Endothelial cell of umbilical vein (primary cell): ENCODE results near the gene LAMA4. TPM values are rescaled to one million over a fixed set of nuclear protein-coding genes. Genes with fewer than 3 reads are reported as not detected.

Experiments
- BruUV-seq: library from RNA; stranded (reverse); fragments of 400-500 nt; replicated peaks from 2 replicates; lab custom pipeline; 2021; lab: Mats Ljungman, UMichigan
- CTCF ChIA-PET: fragments of 300-600, 350-600 bp; sonication (Branson Sonifier 250); formaldehyde crosslinking; loops from one replicate; lab custom pipeline; 2021; ENCODE audit warnings: antibody characterized with exemption, inconsistent platforms; lab: Charles Lee
- POLR2A ChIA-PET: fragments of 300-600, 350-600 bp; sonication (Branson Sonifier 250); formaldehyde crosslinking; loops from one replicate; lab custom pipeline; 2021; ENCODE audit warnings: antibody characterized with exemption, inconsistent platforms; lab: Charles Lee
- DNase-seq: peaks from one replicate; pipeline ENCODE4 v3.0.0-alpha.2; 2011; ENCODE audit warnings: low read depth, low spot score
- FAIRE-seq: peaks from 2 replicates; lab custom pipeline; 2011; peaks lifted over from hg19 to GRCh38; lab: Jason Lieb, UNC
- H2AFZ ChIP-seq: 2 replicates; pipeline ENCODE4 v1.6.0; 2012; ENCODE audit warnings: low read depth, low read length, control low read depth, inconsistent platforms
- H3K27ac ChIP-seq: 2 replicates; pipeline ENCODE4 v1.5.1; 2011; ENCODE audit warnings: low read depth, mild to moderate bottlenecking, control low read depth, low read length, moderate library complexity; ENCODE audit not compliant: insufficient read depth
- H3K27me3 ChIP-seq, 2 experiments: 2 replicates each; pipeline versions ENCODE4 v1.6.0 to v1.6.1; 2011; ENCODE audit warnings: low read length in 2 of 2, mixed read lengths in 1 of 2; ENCODE audit not compliant: control insufficient read depth in 2 of 2, insufficient read depth in 2 of 2
- H3K36me3 ChIP-seq, 2 experiments: 2 replicates in 1 of 2; 3 replicates in 1 of 2; pipeline ENCODE4 v1.5.1; 2011; ENCODE audit warnings: low read length in 2 of 2, mild to moderate bottlenecking in 1 of 2, moderate library complexity in 1 of 2; ENCODE audit not compliant: control insufficient read depth in 2 of 2, insufficient read depth in 2 of 2; ENCODE audit errors: extremely low read depth in 1 of 2
- H3K4me1 ChIP-seq: 3 replicates; pipeline ENCODE4 v1.5.1; 2011; ENCODE audit warnings: mild to moderate bottlenecking, low read length; ENCODE audit not compliant: control insufficient read depth, insufficient read depth; ENCODE audit errors: extremely low read depth
- H3K4me2 ChIP-seq: 2 replicates; pipeline ENCODE4 v1.6.1; 2011; ENCODE audit warnings: low read length, control low read depth, mixed read lengths; ENCODE audit not compliant: insufficient read depth
- H3K4me3 ChIP-seq, 3 experiments: fragments of 200-600 bp in 1 of 3; sonication (generic), shearing (Covaris generic) in 1 of 3; replicated peaks in 1 of 3; 2 replicates each; pipeline ENCODE4 v1.5.1; 2011 to 2016; ENCODE audit warnings: control low read depth in 3 of 3, low read length in 3 of 3, mild to moderate bottlenecking in 2 of 3, inconsistent platforms in 1 of 3, low read depth in 1 of 3, moderate library complexity in 1 of 3; ENCODE audit not compliant: insufficient read depth in 1 of 3
- H3K79me2 ChIP-seq: 2 replicates; pipeline ENCODE4 v1.6.0; 2012; ENCODE audit warnings: low read length, inconsistent platforms; ENCODE audit not compliant: control insufficient read depth, insufficient read depth
- H3K9ac ChIP-seq: replicated peaks from 2 replicates; pipeline ENCODE3; 2011; ENCODE audit warnings: low read length, control low read depth; ENCODE audit not compliant: insufficient read depth; ENCODE audit errors: extremely low read depth
- H3K9me1 ChIP-seq: replicated peaks from 3 replicates; pipeline ENCODE4 v1.6.0; 2011; ENCODE audit warnings: mild to moderate bottlenecking, low read length; ENCODE audit not compliant: control insufficient read depth, insufficient read depth; ENCODE audit errors: extremely low read depth
- H3K9me3 ChIP-seq: replicated peaks from 2 replicates; pipeline ENCODE4 v1.5.1; 2012; ENCODE audit warnings: low read length, inconsistent platforms; ENCODE audit not compliant: control insufficient read depth, insufficient read depth
- H4K20me1 ChIP-seq: replicated peaks from 2 replicates; pipeline ENCODE3; 2011; ENCODE audit warnings: mild to moderate bottlenecking, low read length; ENCODE audit not compliant: control insufficient read depth, insufficient read depth; ENCODE audit errors: extremely low read depth
- CTCF ChIP-seq, 2 donors: IDR thresholded peaks; 1 replicate in 1 of 2; 2 replicates in 1 of 2; pipeline ENCODE4 v1.5.1; 2011; ENCODE audit warnings: low read length in 2 of 2, mild to moderate bottlenecking in 2 of 2, moderate library complexity in 2 of 2, control low read depth in 1 of 2, inconsistent platforms in 1 of 2, low read depth in 1 of 2; ENCODE audit not compliant: insufficient read depth in 1 of 2; ENCODE audit errors: extremely low read depth in 1 of 2
- EZH2 ChIP-seq: IDR thresholded peaks from 2 replicates; pipeline ENCODE4 v1.6.1; 2012; ENCODE audit warnings: borderline replicate concordance, low read depth, mild to moderate bottlenecking, moderate library complexity, low read length, inconsistent platforms; ENCODE audit not compliant: severe bottlenecking
- FOS ChIP-seq: IDR thresholded peaks from 2 replicates; pipeline ENCODE4 v1.6.1; 2011; ENCODE audit warnings: mild to moderate bottlenecking, low read length, moderate library complexity, borderline replicate concordance; ENCODE audit not compliant: insufficient read depth
- GATA2 ChIP-seq: IDR thresholded peaks from 2 replicates; pipeline ENCODE4 v1.7.0; 2011; ENCODE audit warnings: low read depth, mild to moderate bottlenecking, moderate library complexity, mixed read lengths, low read length; ENCODE audit not compliant: insufficient read length, insufficient read depth
- JUN ChIP-seq: IDR thresholded peaks from 2 replicates; pipeline ENCODE4 v1.6.1; 2011; ENCODE audit warnings: borderline replicate concordance, low read depth; ENCODE audit not compliant: insufficient read length, insufficient read depth
- MAX ChIP-seq: IDR thresholded peaks from 2 replicates; pipeline ENCODE4 v1.6.1; 2011; ENCODE audit not compliant: insufficient read depth, insufficient read length
- MYC ChIP-seq: IDR thresholded peaks from one replicate; pipeline ENCODE4 v1.6.1; 2011; ENCODE audit warnings: mild to moderate bottlenecking, low read depth, low read length
- POLR2A ChIP-seq: IDR thresholded peaks from 2 replicates; pipeline ENCODE4 v1.6.1; 2012; ENCODE audit warnings: low read depth, mild to moderate bottlenecking, control low read depth, low read length
- POLR2AphosphoS5 ChIP-seq: IDR thresholded peaks from 2 replicates; pipeline ENCODE4 v1.6.1; 2012; ENCODE audit warnings: low read depth, mild to moderate bottlenecking, control low read depth, low read length, moderate library complexity; ENCODE audit not compliant: insufficient read depth
- dilution Hi-C: fragments of 300-500 bp; cut with MboI; formaldehyde crosslinking; loops from one replicate; pipeline ENCODE4 v1.15.0; 2019; ENCODE audit warnings: low sequenced_read_pairs; ENCODE audit not compliant: extremely low pct_ligation_motif_present
- intact Hi-C: fragments of 100-400 bp; cut with micrococcal nuclease; formaldehyde crosslinking; loops from one replicate; pipeline ENCODE4 v1.10.0; 2022
- polyA plus RNA-seq, 4 experiments: library from polyadenylated mRNA; depleted of rRNA in 3 of 4; stranded (reverse) in 3 of 4; unstranded in 1 of 4; fragments of >200 nt; gene quantifications; 2 replicates each; pipeline versions ENCODE4 v1.2.1 to v1.2.3, GENCODE V29; 2011 to 2012; ENCODE audit warnings: missing spikeins in 1 of 4
- total RNA-seq: library from RNA; stranded (reverse); gene quantifications from 2 replicates; pipeline ENCODE4 v1.2.3, GENCODE V29; 2021

Gene LAMA4
- total and polyA plus RNA-seq, 2 donors (not counting 3 experiments of a cell fraction or from before 2014, with no cell fraction given) = 384 to 629 TPM

- TF ChIP-seq GATA2 (no peak), CTCF (IDR thresholded peaks at IDR 0.05; ENCODE audit: extremely low read depth in 1 of 2, insufficient read depth in 1 of 2, low read depth in 1 of 2, low read length in 2 of 2) (no peak), POLR2A (no peak), MYC (no peak), EZH2 (no peak), FOS (no peak), MAX (no peak), JUN (no peak), POLR2AphosphoS5 (no peak)
- Histone ChIP-seq H3K4me3 (no peak overlapping the region), H4K20me1 (no peaks in the 10 kb centered on the region), H3K36me3 (peaks cover 26 to 35% of the 10 kb centered on the region in 2 experiments), H3K27ac (no peak overlapping the region), H3K9me3 (no peaks in the 10 kb centered on the region), H3K4me1 (peaks cover 6% of the 10 kb centered on the region), H3K9ac (no peak overlapping the region), H3K9me1 (no peaks in the 10 kb centered on the region), H3K4me2 (no peak overlapping the region), H2AFZ (no peak overlapping the region), H3K27me3 (no peaks in the 10 kb centered on the region), H3K79me2 (peaks cover 7% of the 10 kb centered on the region)
- dilution Hi-C loops = no loop called here
- ChIA-PET CTCF (interaction anchor here (1.2 to 1.9 kb wide), 4 partner anchors 10 to 118 kb away, joined by 3 to 5 read pairs (median 4); no protein-coding TSS in a partner anchor), POLR2A (no interaction called here)
- FAIRE-seq (no peak), DNase-seq (no peak)
- BruUV-seq = no TSS peak
- intact Hi-C loops = no loop called here
Measured at GRCh38 chr6:112193535-112194051, 60.8 kb downstream of the LAMA4 start.
